Middle frontal gyrus (tissue), 1 donor: ENCODE results near the gene CCND2.

Experiments used
- DNase-seq: peaks from one replicate; pipeline ENCODE4 v3.0.0-alpha.2; 2015; ENCODE audit warnings: low spot score; ENCODE audit errors: extremely low spot score

The CCND2 gene

GRCh38 chr12:4256043-4256826 is 17.3 kb upstream of the CCND2 start:
- no peak for DNase-seq

GRCh38 chr12:4257442-4257841 is 16.1 kb upstream of the CCND2 start:
- no peak for DNase-seq

- DNase-seq, result no peak
Observed at GRCh38 chr12:4259099-4259498, 14.5 kb upstream of the CCND2 start.

GRCh38 chr12:4261655-4262054 is 11.9 kb upstream of the CCND2 start:
- no peak for DNase-seq

GRCh38 chr12:4265280-4265679 is 8.3 kb upstream of the CCND2 start:
- DNase-seq, result no peak

GRCh38 chr12:4266990-4267389 is 6.6 kb upstream of the CCND2 start:
- no peak for DNase-seq

GRCh38 chr12:4267704-4268328 is 5.7 kb upstream of the CCND2 start:
- no peak for DNase-seq

GRCh38 chr12:4268329-4269181 is 5.0 kb upstream of the CCND2 start:
- DNase-seq, result no peak

GRCh38 chr12:4269279-4269991 is 4.1 kb upstream of the CCND2 start:
- no peak for DNase-seq

- DNase-seq, result no peak
Observed at GRCh38 chr12:4270016-4270830, 3.3 kb upstream of the CCND2 start.

GRCh38 chr12:4270831-4271716 is 2.5 kb upstream of the CCND2 start:
- DNase-seq, result no peak

GRCh38 chr12:4271717-4272423 is 1.7 kb upstream of the CCND2 start:
- DNase-seq, result no peak

- DNase-seq, result no peak
Observed at GRCh38 chr12:4272424-4273272, 914 bp upstream of the CCND2 start.

- no peak for DNase-seq
Observed at GRCh38 chr12:4273273-4273651, 300 bp upstream of the CCND2 start.

- DNase-seq, result no peak
Observed at GRCh38 chr12:4274396-4275015, 944 bp downstream of the CCND2 start.

GRCh38 chr12:4275016-4275869 is 1.7 kb downstream of the CCND2 start:
- no peak for DNase-seq

GRCh38 chr12:4275870-4276301 is 2.3 kb downstream of the CCND2 start:
- DNase-seq, result no peak
